HL-60 (cell line): ENCODE data around the gene USH2A.
A peak's percentile ranks its signal among the peaks of the same experiment; 100 is the strongest.

ENCODE experiments used
- DNase-seq, 2 experiments: peaks; one replicate each; pipeline ENCODE4 v3.0.0-alpha.2; 2010 to 2020; ENCODE audit warnings: low read depth in 1 of 2, low spot score in 1 of 2
- H3K27ac ChIP-seq: fragments of 250-450 bp; sonication (Bioruptor Pico); replicated peaks from 2 replicates; pipeline ENCODE4 v1.5.1; 2020; ENCODE audit warnings: mild to moderate bottlenecking, moderate library complexity
- H3K27me3 ChIP-seq: fragments of 250-450 bp; sonication (Bioruptor Pico); 2 replicates; pipeline ENCODE4 v1.5.1; 2021; ENCODE audit warnings: mild to moderate bottlenecking, moderate library complexity; ENCODE audit not compliant: insufficient read depth, poor library complexity, severe bottlenecking
- H3K4me3 ChIP-seq: replicated peaks from 2 replicates; pipeline ENCODE4 v1.5.1; 2011; ENCODE audit warnings: mild to moderate bottlenecking, control low read depth, low read length; ENCODE audit not compliant: insufficient read depth
- CTCF ChIP-seq: IDR thresholded peaks from one replicate; pipeline ENCODE4 v1.5.1; 2011; ENCODE audit warnings: low read length, control low read depth, inconsistent platforms; ENCODE audit not compliant: insufficient read depth
- GABPA ChIP-seq: IDR thresholded peaks from 2 replicates; pipeline ENCODE4 v1.6.1; 2012; ENCODE audit warnings: low read depth
- POLR2AphosphoS5 ChIP-seq: IDR thresholded peaks from 2 replicates; pipeline ENCODE4 v1.6.1; 2012; ENCODE audit warnings: low read depth
- REST ChIP-seq: IDR thresholded peaks from 2 replicates; pipeline ENCODE4 v1.6.1; 2012; ENCODE audit warnings: low read depth; ENCODE audit not compliant: insufficient replicate concordance
- SPI1 ChIP-seq: IDR thresholded peaks from 2 replicates; pipeline ENCODE4 v1.6.1; 2012; ENCODE audit warnings: low read depth, mild to moderate bottlenecking, borderline replicate concordance

Gene USH2A

GRCh38 chr1:215895276-215895675 is 528.0 kb downstream of the USH2A start:
- DNase-seq, result no peak
- Histone ChIP-seq H3K27ac (no peak overlapping the region), H3K27me3 (no peaks in the 10 kb centered on the region)

GRCh38 chr1:215894617-215895016 is 528.6 kb downstream of the USH2A start:
- Histone ChIP-seq H3K4me3 (no peak overlapping the region), H3K27me3 (no peaks in the 10 kb centered on the region), H3K27ac (no peak overlapping the region)
- TF ChIP-seq GABPA (no peak), REST (no peak)
- DNase-seq, result no peak

More at GRCh38 chr1:215895276-215895675, 528.0 kb downstream of the USH2A start:
- no peak for TF ChIP-seq POLR2AphosphoS5
- no peak for TF ChIP-seq REST
- TF ChIP-seq SPI1, result peak; percentile 33; the same call in 1 of the 2 replicates
- TF ChIP-seq GABPA, result no peak
- no peak for TF ChIP-seq CTCF
- H3K4me3 ChIP-seq, result no peak overlapping the region

- H3K4me3 ChIP-seq, result no peak overlapping the region
- H3K27me3 ChIP-seq, result no peaks in the 10 kb centered on the region
- no peak for DNase-seq
- no peak for TF ChIP-seq REST
- TF ChIP-seq SPI1, result no peak
- no peak for TF ChIP-seq GABPA
- TF ChIP-seq POLR2AphosphoS5, result no peak
- TF ChIP-seq CTCF, result no peak
- no peak overlapping the region for H3K27ac ChIP-seq
Measured at GRCh38 chr1:215891266-215892057, 531.8 kb downstream of the USH2A start.
